ENCODE measurements around the gene ADORA2B. TPM values are rescaled to one million over a fixed set of nuclear protein-coding genes. Genes with fewer than 3 reads are reported as not detected.

The ADORA2B gene
- total RNA-seq, 1 donor from 2014 or later, result 8.9 TPM

GRCh38 chr17:15947271-15947670, 2.3 kb downstream of the ADORA2B start:
- H3K27ac Mint-ChIP-seq (ENCODE audit: unreplicated experiment), result peak overlapping the region; percentile 53
- TF ChIP-seq CTCF (IDR thresholded peaks at IDR 0.05), result no peak
- H3K27me3 Mint-ChIP-seq (ENCODE audit: unreplicated experiment), result no peaks in the 10 kb centered on the region
- H3K4me3 Mint-ChIP-seq (ENCODE audit: unreplicated experiment), result peak overlapping the region; percentile 76
- H3K9me3 Mint-ChIP-seq (ENCODE audit: unreplicated experiment), result no peaks in the 10 kb centered on the region
- H3K36me3 Mint-ChIP-seq (ENCODE audit: unreplicated experiment), result peaks cover 6% of the 10 kb centered on the region
- no peak for DNase-seq (ENCODE audit: extremely low spot score, unreplicated experiment)
- H3K4me1 Mint-ChIP-seq (ENCODE audit: unreplicated experiment), result peaks cover 44% of the 10 kb centered on the region

- H3K27me3 Mint-ChIP-seq (ENCODE audit: unreplicated experiment), result no peaks in the 10 kb centered on the region
- DNase-seq (ENCODE audit: extremely low spot score, unreplicated experiment), result no peak
- H3K4me3 Mint-ChIP-seq (ENCODE audit: unreplicated experiment), result no peak overlapping the region
- H3K9me3 Mint-ChIP-seq (ENCODE audit: unreplicated experiment), result no peaks in the 10 kb centered on the region
- H3K27ac Mint-ChIP-seq (ENCODE audit: unreplicated experiment), result peak overlapping the region; percentile 53
- peaks cover 46% of the 10 kb centered on the region for H3K4me1 Mint-ChIP-seq (ENCODE audit: unreplicated experiment)
- TF ChIP-seq CTCF (IDR thresholded peaks at IDR 0.05), result no peak
- H3K36me3 Mint-ChIP-seq (ENCODE audit: unreplicated experiment), result peaks cover 6% of the 10 kb centered on the region
Measured at GRCh38 chr17:15947976-15948752, 3.2 kb downstream of the ADORA2B start.

GRCh38 chr17:15951368-15952047, 6.6 kb downstream of the ADORA2B start:
- no peak for TF ChIP-seq CTCF (IDR thresholded peaks at IDR 0.05)
- no peak for DNase-seq (ENCODE audit: extremely low spot score, unreplicated experiment)
- Mint-ChIP-seq H3K4me3 (ENCODE audit: unreplicated experiment) (no peak overlapping the region), H3K27ac (ENCODE audit: unreplicated experiment) (no peak overlapping the region), H3K9me3 (ENCODE audit: unreplicated experiment) (no peaks in the 10 kb centered on the region), H3K27me3 (ENCODE audit: unreplicated experiment) (no peaks in the 10 kb centered on the region), H3K36me3 (ENCODE audit: unreplicated experiment) (peaks cover 6% of the 10 kb centered on the region), H3K4me1 (ENCODE audit: unreplicated experiment) (peaks cover 54% of the 10 kb centered on the region)

- no peak for TF ChIP-seq CTCF (IDR thresholded peaks at IDR 0.05)
- Mint-ChIP-seq H3K4me3 (ENCODE audit: unreplicated experiment) (no peak overlapping the region), H3K9me3 (ENCODE audit: unreplicated experiment) (no peaks in the 10 kb centered on the region), H3K36me3 (ENCODE audit: unreplicated experiment) (peaks cover 6% of the 10 kb centered on the region), H3K4me1 (ENCODE audit: unreplicated experiment) (peaks cover 52% of the 10 kb centered on the region), H3K27me3 (ENCODE audit: unreplicated experiment) (no peaks in the 10 kb centered on the region), H3K27ac (ENCODE audit: unreplicated experiment) (no peak overlapping the region)
- no peak for DNase-seq (ENCODE audit: extremely low spot score, unreplicated experiment)
Measured at GRCh38 chr17:15952048-15952532, 7.2 kb downstream of the ADORA2B start.

Data from osteocyte (in vitro differentiated cells).